ENCODE measurements around the gene ITGB2.

Gene ITGB2

DNA sequence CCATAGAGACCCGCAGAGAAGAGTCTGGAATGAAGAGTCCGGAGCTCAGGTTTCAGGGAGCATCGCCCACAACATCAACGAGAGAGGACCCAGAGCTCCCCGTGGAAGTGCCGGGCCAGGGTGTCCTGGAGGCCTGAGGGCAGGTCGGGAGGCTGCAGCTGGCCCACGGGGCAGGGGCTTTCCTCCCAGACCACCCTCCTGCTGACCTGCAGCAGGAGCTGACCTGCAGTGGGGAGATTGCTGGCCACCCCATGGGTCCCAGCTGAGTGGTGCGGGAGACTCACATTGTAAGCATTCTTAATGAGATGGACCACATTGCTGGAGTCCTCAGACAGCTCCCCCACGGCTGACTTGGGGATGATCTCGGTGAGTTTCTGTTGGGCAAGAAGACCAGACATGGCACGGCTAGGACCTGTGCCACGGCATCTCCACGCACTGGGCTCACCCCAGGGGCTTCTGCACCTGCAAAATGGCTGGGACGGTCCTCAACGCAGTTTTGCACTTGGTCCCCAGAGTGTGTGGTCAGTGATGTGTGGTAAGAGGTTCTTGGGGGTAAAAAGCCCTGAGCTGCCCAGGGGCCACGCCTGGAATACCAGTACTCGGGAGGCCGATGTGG, 25.9 kb downstream of the ITGB2 start:
- DNase-seq, result no peak

DNA sequence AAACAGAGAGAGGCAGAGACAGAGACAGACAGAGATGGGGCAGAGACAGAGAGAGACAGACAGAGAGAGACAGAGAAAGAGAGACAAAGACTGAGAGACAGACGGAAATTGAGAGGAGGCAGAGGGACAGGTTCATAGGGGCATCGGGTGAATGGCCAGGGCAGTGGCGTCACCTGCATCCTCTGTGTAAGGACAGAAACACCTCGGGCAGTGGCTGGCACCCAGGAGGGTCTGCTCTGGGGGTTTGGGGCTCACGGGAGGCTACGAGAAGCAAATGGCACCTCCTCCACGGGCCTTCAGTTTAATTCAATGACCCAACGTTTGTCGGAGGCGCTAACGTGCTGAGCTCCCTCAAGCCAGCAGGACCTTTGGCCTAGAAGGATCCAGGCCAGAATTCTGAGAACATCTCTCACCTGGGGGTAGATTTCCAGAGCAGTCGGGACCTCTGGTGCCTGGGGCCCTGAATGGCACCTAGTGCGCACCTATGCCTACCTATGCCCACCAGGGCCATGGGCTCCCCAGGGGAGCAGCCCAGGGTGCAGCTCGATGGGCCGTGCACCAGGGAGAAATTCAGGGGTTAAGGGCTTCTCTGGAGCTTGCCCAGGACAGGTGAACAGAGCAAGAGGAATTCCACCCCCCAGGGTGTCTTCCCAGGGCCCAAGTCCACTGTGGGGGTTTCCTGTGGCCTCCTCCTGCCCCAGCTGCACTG, 26.6 kb downstream of the ITGB2 start:
- no peak for DNase-seq

DNA sequence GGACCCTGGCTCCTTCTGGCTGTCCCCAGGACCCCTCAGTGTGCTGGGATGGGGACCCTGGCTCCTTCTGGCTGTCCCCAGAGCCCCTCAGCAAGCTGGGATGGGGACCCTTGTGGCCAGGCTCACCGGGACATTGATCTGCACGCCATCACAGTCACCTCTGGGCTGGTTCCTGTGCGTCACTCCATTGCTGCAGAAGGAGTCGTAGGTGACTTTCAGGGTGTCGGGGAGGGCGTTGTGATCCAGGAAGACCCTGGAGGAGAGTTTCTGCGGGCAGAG, 27.5 kb downstream of the ITGB2 start:
- DNase-seq, result no peak

DNA sequence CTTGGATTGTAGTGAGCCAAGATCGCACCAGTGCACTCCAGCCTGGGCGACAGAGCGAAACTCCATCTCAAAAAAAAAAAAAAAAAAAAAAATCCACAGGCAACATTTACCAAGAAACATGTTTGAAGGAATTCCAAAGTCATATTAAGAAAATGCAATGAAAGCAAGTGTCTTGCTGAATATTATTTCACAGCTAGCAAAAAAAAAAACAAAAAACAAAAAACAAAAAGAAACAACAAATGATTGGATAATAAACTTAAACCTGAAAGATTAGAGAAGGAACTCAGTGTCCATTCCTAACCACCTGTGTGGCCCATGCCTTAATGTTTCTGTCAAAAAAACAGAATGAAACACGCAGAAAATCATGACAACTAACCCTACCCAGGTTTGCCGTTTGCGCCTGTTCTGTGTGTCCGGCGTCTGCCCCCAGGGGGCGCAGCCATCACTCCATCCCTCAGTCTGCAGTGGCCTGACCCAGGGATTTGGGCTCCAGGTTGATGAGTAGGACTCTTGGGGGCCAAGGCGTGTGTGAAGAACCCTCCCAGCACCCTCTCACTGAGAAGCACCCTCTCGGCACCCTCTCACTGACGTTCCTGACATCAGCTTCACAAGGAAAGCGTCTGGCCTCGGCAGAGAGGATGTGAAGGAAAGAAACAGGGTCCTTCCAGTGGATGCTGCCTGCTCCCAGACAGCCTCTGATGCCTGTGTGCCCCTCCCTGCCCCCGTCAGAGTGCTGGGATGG, 28.0 kb downstream of the ITGB2 start:
- DNase-seq, result peak; percentile 83

- DNase-seq, result no peak
These were observed 28.6 kb downstream of the ITGB2 start for GRCh38 chr21:44892095-44892494.

DNA sequence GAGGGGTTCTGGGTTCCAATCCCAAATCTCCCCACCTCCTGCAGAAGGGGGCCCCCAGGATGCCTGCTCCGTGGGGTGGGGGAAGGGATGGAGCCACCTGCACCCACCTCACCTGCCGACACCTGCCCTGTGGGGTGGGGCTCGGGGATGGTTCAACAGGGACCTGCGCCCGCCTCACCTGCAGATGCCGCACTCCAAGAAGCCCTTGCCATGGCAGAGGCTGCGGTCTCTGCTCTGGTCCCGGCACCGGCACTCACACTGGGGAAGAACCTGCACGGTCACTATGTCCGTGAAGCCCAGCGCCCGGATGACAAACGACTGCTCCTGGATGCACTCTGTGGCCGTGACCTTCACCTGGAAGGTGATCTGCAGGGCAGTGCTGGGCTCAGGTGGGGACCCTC, 29.1 kb downstream of the ITGB2 start:
- DNase-seq, result no peak

DNA sequence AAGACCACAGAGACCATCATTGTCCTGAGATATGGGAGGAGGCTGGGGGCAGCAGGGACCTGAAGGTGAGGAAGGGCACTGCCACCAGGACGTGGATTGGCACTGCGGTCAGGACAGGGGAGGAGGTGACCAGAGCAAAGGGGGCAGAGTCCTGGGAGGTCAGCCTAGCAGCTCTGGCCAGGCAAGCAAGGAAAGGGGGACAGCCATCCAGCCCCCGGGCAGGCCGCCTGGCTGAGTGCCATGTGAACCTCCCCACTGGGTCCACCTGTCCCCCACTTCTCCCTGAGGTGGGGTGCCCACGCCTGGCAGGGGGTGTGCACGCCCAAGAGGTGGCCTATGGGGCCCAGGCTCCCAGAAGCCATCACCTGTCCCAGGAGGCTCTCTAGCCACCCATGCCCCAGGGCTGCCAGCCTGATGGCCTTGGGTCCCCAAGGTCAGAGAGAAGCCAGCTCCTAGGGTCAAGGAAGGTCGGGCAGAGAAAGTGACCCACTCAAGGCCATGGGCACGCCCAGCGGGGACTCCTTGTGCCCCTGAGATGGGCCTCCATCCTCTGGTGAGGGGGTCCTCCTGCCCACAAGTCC, 29.6 kb downstream of the ITGB2 start:
- no peak for DNase-seq

DNA sequence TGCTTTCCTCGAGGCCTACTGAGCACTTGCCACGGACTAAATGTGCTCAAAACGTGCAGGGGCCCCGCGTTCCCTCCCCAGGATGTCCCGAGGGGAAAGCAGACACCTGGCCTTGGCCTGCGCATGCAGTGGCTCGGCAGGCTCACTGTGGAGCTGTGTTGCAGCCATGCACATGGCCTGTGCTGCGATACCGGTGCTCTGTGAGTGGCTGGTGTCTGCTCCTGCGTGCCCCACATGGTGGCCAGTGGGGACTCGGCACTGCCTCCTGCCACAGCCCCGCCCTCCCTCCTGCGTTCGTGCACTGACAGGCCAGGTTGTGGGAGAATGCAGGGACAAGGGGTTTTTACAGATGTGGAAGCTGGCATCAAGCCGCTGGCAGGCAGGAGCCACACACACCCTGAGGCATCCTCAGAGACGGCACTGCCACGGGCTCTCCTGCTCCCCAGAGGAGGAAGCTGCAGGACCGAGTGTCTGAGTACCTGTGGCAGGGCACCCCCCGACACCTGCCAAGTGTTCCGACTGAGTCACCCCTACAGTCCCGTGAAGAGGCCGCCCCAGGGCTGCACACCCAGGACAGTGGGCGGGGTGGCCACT, 30.3 kb downstream of the ITGB2 start:
- no peak for DNase-seq

- no peak for DNase-seq
These were observed 30.9 kb downstream of the ITGB2 start for GRCh38 chr21:44889625-44890337.

GRCh38 chr21:44888581-44889550, 31.8 kb downstream of the ITGB2 start:
- DNase-seq, result no peak

- DNase-seq, result no peak
These were observed 32.7 kb downstream of the ITGB2 start for GRCh38 chr21:44887807-44888580.

DNA sequence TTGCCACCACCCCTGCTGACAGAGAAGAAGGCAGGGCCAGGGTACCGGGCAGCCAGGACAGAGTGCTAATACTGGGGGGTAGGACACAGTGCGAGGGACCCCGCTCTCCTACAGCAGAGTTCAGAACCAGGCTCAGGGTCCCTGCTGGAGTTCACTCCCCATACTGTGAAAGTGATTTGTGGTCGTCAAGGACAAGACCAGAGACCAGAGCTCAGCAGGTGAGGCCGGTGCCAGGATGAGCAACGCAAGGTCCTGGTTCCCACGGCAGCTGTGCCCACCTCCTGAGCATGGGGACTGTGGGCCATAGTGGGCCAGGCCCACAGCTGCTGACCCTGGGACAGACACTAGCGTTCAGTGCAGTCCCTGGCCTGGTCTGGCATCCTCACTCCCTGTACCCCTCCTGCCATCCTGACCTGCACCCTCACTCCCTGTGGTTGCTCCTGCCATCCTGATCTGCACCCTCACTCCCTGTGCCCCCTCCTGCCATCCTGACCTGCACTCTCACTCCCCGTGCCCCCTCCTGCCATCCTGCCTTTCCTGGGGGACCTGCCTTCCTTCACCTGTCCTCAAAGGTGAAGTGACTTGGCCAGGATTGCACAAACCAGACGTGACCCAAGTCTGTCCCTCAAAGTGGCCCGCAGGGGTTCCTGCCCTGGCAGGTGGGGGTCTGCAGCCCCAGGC, 33.4 kb downstream of the ITGB2 start:
- no peak for DNase-seq

GRCh38 chr21:44886113-44887075, 34.3 kb downstream of the ITGB2 start:
- DNase-seq, result no peak

DNA sequence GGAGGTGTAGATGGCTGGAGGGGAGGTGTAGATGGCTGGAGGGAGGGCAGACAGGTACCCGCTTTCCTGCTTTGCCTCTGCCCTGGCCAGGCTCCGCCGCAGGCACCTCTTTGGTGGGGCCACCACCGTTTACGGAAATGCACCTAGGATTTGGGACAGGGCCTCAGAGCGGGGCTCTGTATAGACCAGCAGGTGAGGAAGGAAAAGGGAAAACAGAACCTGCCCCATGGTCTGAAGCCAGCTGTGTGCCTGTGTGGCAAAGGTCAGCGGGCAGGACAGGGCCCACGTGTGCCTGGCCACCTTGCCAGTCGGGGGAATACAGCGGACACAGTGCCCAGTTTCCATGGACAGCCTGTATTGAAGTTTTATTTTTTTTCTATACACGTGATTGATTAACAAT, 35.1 kb downstream of the ITGB2 start:
- DNase-seq, result no peak

DNA sequence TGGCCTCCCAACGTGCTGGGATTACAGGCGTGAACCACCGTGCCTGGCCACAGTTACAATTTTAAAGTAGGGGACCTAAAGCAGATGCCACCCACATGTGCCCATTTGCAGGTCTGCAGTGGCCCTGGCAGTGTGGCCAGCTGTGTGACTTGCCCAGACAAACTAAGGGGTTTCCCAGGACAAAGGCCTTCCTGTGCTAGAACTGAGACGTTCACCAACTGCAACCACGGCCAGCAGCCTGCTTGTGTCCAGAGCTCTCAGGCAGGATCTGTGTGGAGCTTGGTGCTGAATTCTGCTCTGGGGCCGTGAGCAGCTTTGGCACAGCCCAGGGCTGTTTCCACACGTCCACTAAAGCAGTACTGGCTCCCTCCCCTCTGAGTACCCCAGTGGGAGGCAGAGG, 36.6 kb downstream of the ITGB2 start:
- no peak for DNase-seq

GRCh38 chr21:44883250-44883649, 37.4 kb downstream of the ITGB2 start:
- DNase-seq, result no peak

- DNase-seq, result peak; percentile 33
These were observed 39.4 kb downstream of the ITGB2 start for GRCh38 chr21:44881198-44881872.

DNA sequence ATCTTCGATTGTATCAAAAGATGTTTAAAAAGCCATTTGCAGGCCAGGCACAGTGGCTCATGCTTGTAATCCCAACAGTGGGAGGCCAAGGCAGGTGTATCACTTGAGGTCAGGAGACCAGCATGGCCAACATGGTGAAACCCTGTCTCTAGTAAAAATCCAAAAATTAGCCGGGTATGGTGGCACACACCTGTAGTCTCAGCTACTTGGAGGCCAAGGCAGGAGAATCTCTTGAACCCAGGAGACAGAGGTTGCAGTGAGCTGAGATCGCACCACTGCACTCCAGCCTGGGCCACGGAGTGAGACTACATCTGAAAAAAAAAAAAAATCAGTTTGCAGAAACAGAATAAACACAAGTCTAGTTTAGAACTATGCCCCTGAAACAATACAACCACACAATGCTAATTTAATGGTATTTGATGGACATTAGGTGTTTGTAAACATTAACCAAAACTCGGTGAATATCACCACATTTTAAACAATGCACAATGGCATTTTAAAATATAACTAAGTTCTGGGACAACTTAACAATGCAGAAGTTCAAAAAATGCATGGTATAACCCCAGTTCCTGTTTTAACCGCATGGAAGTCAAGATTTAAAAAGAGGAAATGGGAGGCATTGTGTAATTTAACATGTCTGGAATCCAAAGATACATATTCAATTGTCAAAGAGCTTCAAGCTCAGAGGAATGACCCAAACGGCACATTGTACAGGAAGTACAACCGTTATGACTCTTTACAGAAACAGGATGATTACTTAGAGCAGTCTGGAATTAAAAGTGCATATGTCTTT, 40.1 kb downstream of the ITGB2 start:
- DNase-seq, result no peak

Measured in CD4-positive, alpha-beta T cell treated with Interleukin-12 subunit alpha and Interleukin-12 subunit beta, for 1 hour (primary cell).